HepG2 (cell line): Measurements from ENCODE around the gene BFSP1.

Experiments
- EP300 ChIP-seq, 3 experiments: sonication (generic) in 1 of 3; formaldehyde crosslinking in 1 of 3; IDR thresholded peaks; 2 replicates each; pipeline versions ENCODE4 v1.5.1 to v1.6.1; 2011 to 2020; ENCODE audit warnings: low read depth in 2 of 3, low read length in 2 of 3, borderline replicate concordance in 1 of 3, improper control_type of control experiment in 1 of 3, mild to moderate bottlenecking in 1 of 3, missing genetic modification reagents in 1 of 3, moderate library complexity in 1 of 3
- EZH2 ChIP-seq: conservative IDR thresholded peaks from 2 replicates; pipeline ENCODE4 v1.6.1; 2012; ENCODE audit warnings: mild to moderate bottlenecking, low read depth, low read length, moderate library complexity
- GLI4 ChIP-seq: sonication (generic); formaldehyde crosslinking; IDR thresholded peaks from 2 replicates; pipeline ENCODE4 v1.5.1; 2020; ENCODE audit warnings: missing genetic modification reagents, mild to moderate bottlenecking, moderate library complexity, borderline replicate concordance
- HMG20A ChIP-seq: IDR thresholded peaks from 2 replicates; pipeline ENCODE4 v1.6.1; 2016; ENCODE audit warnings: borderline replicate concordance
- PCBP1 ChIP-seq: fragments of 200-400 bp; formaldehyde crosslinking; IDR thresholded peaks from 2 replicates; pipeline ENCODE4 v1.6.1; 2017; ENCODE audit warnings: mild to moderate bottlenecking, low read depth, low read length, borderline replicate concordance
- PCBP2 ChIP-seq: fragments of 200-400 bp; formaldehyde crosslinking; optimal IDR thresholded peaks from 2 replicates; pipeline ENCODE3; 2018; ENCODE audit warnings: low read length, low read depth; ENCODE audit not compliant: poor library complexity, severe bottlenecking
- POLR2A ChIP-seq, 2 experiments: IDR thresholded peaks; 2 replicates each; pipeline ENCODE4 v1.6.1; 2011; ENCODE audit warnings: low read depth in 2 of 2, low read length in 2 of 2, mild to moderate bottlenecking in 1 of 2, moderate library complexity in 1 of 2; ENCODE audit not compliant: insufficient read depth in 1 of 2
- ZBTB7A ChIP-seq: sonication (generic); formaldehyde crosslinking; IDR thresholded peaks from 2 replicates; pipeline ENCODE4 v1.8.0; 2022; ENCODE audit warnings: mild to moderate bottlenecking, missing genetic modification reagents
- ZNF274 ChIP-seq: sonication (generic); formaldehyde crosslinking; IDR thresholded peaks from 2 replicates; pipeline ENCODE4 v1.5.1; 2020; ENCODE audit warnings: mild to moderate bottlenecking, missing genetic modification reagents
- TF ChIP-seq, protein P1 (sequence below): sonication (generic); formaldehyde crosslinking; IDR thresholded peaks from 2 replicates; pipeline ENCODE4 v1.5.0; 2020; ENCODE audit warnings: mild to moderate bottlenecking, missing genetic modification reagents, moderate library complexity
- TF ChIP-seq, protein P2 (sequence below), 2 experiments: sonication (generic) in 1 of 2; formaldehyde crosslinking in 1 of 2; IDR thresholded peaks; 2 replicates each; pipeline versions ENCODE4 v1.5.1 to v1.6.1; 2011 to 2020; ENCODE audit warnings: borderline replicate concordance in 1 of 2, low read depth in 1 of 2, low read length in 1 of 2, mild to moderate bottlenecking in 1 of 2, missing genetic modification reagents in 1 of 2, moderate library complexity in 1 of 2
- TF ChIP-seq, protein P3 (sequence below): sonication (generic); formaldehyde crosslinking; IDR thresholded peaks from 2 replicates; pipeline ENCODE4 v1.5.0; 2020; ENCODE audit warnings: mild to moderate bottlenecking, missing genetic modification reagents
- TF ChIP-seq, protein P4 (sequence below): sonication (generic); formaldehyde crosslinking; IDR thresholded peaks from 2 replicates; pipeline ENCODE4 v1.8.1; 2023; ENCODE audit warnings: mild to moderate bottlenecking, missing genetic modification reagents, borderline replicate concordance

DNA sequence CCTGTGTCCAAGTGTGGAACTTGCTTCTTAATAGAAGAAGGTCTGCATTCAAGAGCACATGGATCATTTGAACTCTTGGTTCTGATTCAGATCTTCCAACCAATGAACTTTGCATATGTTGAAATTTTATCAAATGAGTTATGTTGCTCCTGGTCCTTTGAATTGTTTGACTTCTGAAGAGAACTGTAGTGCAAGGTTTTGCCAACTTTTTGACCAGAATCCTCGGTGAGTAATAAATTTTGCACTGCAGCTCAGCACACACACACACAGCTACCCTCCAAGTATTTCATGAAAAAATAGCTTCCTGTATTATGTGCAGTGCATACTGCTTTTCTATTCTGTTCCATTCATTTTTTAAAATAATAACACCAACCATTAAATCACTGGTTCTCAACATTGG lies 67.5 kb downstream of the BFSP1 start:
- TF ChIP-seq EP300 (IDR thresholded peaks at IDR 0.05; ENCODE audit: low read depth in 2 of 2, low read length in 2 of 2) (no peak), EP300 (CRISPR knock-in tag; IDR thresholded peaks at IDR 0.05; ENCODE audit: borderline replicate concordance) (no peak), GLI4 (CRISPR knock-in tag) (no peak), EZH2 (no peak), POLR2A (IDR thresholded peaks at IDR 0.05; ENCODE audit: insufficient read depth in 1 of 2, low read depth in 2 of 2, low read length in 2 of 2) (no peak), ZNF274 (CRISPR knock-in tag) (no peak), HMG20A (CRISPR knock-in tag) (no peak), PCBP2 (no peak), ZBTB7A (no peak), PCBP1 (no peak)
- TF ChIP-seq, protein P1, sequence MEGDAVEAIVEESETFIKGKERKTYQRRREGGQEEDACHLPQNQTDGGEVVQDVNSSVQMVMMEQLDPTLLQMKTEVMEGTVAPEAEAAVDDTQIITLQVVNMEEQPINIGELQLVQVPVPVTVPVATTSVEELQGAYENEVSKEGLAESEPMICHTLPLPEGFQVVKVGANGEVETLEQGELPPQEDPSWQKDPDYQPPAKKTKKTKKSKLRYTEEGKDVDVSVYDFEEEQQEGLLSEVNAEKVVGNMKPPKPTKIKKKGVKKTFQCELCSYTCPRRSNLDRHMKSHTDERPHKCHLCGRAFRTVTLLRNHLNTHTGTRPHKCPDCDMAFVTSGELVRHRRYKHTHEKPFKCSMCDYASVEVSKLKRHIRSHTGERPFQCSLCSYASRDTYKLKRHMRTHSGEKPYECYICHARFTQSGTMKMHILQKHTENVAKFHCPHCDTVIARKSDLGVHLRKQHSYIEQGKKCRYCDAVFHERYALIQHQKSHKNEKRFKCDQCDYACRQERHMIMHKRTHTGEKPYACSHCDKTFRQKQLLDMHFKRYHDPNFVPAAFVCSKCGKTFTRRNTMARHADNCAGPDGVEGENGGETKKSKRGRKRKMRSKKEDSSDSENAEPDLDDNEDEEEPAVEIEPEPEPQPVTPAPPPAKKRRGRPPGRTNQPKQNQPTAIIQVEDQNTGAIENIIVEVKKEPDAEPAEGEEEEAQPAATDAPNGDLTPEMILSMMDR (CRISPR knock-in tag): no peak
- TF ChIP-seq, protein P2, sequence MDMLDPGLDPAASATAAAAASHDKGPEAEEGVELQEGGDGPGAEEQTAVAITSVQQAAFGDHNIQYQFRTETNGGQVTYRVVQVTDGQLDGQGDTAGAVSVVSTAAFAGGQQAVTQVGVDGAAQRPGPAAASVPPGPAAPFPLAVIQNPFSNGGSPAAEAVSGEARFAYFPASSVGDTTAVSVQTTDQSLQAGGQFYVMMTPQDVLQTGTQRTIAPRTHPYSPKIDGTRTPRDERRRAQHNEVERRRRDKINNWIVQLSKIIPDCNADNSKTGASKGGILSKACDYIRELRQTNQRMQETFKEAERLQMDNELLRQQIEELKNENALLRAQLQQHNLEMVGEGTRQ (IDR thresholded peaks at IDR 0.05; ENCODE audit: low read depth, low read length): no peak
- TF ChIP-seq, protein P2 (CRISPR knock-in tag; IDR thresholded peaks at IDR 0.05; ENCODE audit: borderline replicate concordance): no peak
- TF ChIP-seq, protein P3, sequence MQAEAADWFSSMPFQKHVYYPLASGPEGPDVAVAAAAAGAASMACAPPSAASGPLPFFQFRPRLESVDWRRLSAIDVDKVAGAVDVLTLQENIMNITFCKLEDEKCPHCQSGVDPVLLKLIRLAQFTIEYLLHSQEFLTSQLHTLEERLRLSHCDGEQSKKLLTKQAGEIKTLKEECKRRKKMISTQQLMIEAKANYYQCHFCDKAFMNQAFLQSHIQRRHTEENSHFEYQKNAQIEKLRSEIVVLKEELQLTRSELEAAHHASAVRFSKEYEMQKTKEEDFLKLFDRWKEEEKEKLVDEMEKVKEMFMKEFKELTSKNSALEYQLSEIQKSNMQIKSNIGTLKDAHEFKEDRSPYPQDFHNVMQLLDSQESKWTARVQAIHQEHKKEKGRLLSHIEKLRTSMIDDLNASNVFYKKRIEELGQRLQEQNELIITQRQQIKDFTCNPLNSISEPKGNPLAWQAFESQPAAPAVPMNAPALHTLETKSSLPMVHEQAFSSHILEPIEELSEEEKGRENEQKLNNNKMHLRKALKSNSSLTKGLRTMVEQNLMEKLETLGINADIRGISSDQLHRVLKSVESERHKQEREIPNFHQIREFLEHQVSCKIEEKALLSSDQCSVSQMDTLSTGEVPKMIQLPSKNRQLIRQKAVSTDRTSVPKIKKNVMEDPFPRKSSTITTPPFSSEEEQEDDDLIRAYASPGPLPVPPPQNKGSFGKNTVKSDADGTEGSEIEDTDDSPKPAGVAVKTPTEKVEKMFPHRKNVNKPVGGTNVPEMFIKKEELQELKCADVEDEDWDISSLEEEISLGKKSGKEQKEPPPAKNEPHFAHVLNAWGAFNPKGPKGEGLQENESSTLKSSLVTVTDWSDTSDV (CRISPR knock-in tag): no peak
- TF ChIP-seq, protein P4, sequence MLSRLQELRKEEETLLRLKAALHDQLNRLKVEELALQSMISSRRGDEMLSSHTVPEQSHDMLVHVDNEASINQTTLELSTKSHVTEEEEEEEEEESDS (CRISPR knock-in tag): no peak
